GDM1 (cell line): Measurements from ENCODE around the gene KIF14.
"Not testable (repeated sequence)": the region's sequence is repeated elsewhere in the genome, so short reads cannot be mapped to it uniquely, and the experiment has no call there.

Source experiments
- DNase-seq: peaks from one replicate; lab custom pipeline; 2025; lab: John Stamatoyannopoulos, UW

KIF14 gene

DNA sequence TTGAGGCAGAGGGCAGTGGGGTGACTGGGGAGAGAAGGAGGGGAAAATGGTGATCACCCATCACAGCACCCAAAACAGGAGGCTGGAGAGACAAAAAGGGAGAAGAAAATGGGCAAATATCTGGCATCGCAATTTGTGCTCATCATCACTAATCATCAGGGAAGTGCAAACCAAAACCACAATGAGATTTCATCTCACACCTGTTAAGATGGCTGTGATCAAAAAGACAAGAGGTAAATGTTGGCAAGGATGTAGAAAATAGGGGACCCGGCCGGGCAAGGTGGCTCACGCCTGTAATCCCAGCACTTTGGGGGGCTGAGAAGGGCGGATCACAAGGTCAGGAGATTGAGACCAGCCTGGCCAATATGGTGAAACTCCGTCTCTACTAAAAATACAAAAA lies 74.0 kb downstream of the KIF14 start:
- DNase-seq, result no peak

DNA sequence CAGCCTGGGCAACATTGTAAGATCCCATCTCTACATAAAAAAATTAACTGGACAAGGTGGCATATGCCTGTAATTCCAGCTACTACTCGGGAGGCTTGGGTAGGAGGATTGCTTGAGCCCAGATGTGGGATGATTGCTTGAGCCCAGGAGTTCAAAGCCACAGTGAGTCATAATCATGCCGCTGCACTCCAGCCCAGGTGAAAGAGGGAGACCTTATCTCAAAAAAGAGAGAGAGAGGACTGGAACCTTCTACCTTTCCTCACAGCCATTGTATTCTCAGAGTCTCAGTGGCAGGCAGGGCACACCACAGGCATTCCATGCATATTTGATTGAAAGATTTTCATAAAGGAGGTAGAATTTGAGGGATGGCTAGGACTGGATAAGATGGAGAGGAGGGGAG lies 78.4 kb downstream of the KIF14 start:
- DNase-seq, result no peak

DNA sequence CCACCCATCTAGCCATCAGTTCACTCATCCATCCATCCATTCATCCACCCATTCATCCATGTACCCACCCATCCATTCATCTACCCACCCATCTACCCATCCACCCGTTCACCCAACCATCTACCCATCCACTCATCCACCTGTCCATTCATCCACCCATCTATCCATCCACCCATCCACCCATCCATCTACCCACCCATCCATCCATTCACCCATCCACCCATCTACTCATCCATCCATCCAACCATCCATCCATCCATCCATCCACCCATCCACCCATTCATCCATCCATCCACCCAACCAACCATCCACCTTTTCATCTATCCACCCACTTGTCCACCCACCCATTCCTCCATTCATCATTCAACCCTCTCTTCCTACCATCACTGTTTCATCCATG lies 80.3 kb downstream of the KIF14 start:
- no peak for DNase-seq

DNA sequence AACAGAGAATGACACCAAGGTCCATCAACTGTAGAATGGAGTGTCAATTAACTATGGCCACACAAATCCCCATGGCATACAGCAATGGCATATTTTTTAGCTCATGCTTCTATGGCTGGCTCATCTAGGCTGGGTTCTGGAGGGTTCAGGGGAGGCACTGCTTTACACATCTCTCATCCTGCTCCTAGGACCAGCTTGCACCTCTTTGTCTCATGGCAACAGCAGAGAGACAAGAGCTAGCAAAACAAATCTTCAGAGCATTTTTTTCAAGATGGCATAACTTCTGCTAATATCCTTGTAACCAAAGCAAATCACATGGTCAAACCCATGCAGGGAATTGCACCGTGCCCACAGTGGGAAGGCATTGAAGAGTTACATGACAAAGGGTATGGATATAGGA lies 82.4 kb downstream of the KIF14 start:
- DNase-seq, result no peak

DNA sequence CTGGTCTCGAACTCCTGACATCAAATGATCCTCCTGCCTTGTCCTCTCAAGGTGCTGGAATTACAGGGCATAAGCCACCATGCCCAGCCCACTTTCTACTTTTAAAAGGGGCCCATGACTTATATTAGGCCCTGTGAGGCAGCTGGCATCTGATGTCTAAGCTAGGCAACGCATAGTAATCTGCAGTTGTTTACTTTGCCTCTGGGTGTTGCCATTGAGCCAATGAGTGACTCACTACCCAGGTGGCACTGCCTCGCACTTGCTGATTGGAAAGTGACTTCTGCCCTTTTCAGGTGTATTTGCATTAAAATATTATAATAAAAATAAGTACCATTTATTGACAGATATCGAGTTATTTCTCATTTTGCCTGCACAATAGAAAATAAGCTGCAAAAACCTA lies 84.9 kb downstream of the KIF14 start:
- no peak for DNase-seq

DNA sequence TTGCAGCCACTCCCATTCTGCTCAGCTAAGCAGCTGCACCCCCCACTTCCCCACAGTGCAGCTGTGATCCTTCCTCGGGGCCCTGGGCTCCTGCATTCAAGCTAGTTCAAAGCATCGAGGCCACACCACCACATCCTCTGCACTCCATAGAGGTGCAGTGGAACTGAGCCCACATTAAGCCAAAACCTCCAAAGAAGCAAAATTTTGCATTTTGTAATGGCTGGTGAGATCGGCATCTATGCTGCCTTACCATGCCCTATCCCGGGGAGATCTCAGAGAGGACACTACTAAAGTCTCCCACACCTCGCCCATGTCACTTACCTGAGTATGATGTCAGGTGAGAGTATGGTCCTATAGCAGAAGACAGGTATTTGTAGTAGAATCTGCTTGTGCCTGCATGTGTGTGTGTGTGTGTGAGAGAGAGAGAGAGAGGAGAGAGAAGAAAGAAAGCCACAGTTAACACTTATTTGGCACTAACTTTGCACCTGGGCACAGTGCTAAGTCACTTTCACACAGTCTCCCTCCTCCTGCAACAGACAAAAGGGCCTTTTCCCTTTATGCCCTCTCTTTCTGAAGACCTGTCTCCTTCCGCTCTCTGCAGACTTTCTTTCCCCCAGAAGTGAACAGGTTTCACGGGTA lies 89.8 kb downstream of the KIF14 start:
- no peak for DNase-seq

DNA sequence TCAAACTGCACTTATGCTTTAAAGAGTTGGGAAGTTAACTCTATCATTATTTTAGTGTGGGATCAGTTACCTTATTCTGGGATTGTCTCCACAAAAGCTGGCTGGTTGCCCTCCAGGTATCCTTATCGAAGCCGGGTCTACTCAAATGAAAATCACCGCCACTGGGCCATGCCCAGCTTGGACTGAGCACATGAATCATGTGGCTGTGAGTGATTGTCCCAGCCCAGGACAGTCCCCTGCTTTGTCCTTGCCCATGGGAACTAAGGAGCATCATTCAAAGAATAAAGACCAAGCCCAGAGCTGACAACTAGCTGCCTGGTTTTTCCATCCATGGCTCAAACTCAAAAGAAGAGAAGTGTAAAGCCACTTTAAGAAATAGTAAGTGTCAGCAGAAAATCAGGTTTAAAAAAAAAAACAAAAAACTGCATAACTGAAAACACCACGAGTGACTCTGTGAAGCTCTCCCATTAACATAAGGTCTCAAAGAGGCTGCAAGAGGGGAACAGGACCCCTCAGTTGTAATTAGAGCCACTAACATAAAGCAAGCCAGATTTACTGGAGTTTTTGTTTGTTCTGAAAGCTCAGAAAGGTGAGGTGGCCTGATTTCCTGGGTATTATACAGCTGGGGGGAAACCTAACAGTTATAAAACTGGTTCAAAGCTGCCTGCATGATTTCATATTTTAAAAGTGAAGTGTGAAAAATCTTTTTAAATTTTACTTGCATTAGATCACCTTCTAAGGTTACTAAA lies 91.5 kb downstream of the KIF14 start:
- DNase-seq, result no peak

DNA sequence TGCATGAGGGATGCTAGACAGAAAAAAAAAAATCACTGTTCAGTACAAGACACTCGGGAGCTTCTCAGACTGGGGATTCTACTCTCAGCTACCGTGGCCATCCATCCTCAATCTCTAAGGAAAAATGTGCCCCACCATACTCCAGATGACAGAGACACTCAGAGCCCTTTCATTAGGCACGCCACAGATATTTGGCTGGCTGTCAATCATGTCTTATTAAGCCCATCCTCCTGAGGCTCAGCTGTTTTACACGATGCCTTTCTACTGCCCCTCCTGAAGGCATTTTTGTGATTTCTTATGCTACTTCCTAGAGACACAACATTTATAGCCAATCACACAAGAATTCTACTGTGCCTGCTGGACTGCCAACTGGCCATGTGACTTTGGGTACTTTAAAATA lies 92.9 kb downstream of the KIF14 start:
- no peak for DNase-seq

DNA sequence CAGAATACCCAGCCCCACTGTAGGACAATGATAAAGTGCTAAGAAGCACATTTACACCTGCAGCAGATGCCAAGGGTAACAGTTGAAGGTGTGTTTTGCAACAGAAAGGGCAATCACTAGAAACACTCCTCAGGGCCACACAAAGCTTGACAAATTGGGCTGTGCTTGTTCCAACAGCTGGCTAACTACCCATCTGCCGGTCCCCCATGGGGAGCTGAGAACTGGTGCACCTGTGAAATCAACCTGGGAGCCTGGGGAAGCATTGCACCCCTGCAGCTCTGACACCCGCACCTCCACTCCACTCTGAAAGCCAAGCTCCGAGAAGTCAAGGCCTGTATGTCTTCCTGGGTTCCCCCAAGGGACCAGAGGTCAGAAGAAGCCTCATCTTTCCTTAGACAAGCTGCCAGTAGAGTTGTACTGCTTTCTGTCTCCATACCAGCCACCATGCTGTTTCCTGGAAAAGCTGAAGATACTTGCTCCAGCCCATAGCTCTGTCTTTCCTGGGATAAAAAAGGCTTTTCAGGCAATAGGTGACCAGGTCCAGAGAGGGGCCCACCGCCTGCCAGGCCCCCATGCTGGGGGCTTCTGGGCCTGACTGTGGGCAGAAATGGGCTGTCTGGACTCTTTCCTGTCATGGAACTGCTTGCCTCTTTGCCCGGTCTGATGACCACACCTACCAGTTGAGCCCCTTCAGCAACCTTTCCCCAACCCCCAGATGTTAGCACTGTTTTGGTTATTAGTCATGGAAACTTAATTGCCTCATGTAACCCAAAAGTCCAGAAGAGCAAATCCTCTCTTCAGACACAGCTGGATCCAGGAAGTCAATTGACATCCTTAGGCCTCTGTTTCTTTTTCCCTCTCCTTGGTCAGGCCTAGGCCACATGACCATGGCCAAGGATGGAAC lies 93.6 kb downstream of the KIF14 start:
- no peak for DNase-seq

DNA sequence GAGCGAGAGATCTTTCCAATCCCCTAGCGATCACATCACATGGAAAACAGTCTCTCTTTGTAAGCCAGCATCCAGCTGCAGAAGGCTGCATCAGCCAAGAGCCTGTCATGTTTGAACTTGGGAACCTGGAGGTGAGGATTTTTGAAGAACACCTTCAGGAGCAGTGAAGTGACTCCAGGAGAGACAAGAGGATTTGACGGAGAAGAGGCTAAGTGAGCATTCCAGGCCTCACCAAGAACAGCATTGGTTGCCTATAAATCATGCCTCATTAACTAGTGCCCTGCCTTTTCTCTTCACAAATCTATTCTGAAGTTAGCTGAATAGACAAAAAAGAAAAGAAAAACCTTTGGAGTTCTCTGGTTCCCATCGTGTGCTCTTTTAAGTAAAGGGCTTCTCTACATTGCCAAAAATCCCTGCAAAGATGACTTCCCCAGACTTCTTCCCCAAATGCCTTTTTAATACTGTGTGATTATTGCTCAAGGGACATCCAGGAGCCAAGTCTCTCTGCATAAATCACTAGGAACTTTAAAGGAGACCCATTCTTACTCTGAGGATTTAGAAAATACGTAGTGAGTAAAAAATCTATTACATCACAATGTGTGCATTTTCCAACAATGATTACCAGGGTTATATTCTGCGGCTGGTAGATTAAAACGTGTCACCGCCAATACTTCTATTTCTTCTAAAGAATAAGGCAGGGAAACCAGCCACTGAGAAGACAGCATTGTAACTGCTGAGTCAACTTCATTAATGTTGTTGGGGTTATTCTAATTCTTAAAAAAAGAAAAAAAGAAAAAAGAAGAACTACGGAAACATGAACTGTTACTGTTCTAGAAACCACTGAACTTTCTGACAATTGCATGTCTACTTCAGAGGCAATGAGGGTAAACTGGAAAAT lies 95.2 kb downstream of the KIF14 start:
- no peak for DNase-seq

DNA sequence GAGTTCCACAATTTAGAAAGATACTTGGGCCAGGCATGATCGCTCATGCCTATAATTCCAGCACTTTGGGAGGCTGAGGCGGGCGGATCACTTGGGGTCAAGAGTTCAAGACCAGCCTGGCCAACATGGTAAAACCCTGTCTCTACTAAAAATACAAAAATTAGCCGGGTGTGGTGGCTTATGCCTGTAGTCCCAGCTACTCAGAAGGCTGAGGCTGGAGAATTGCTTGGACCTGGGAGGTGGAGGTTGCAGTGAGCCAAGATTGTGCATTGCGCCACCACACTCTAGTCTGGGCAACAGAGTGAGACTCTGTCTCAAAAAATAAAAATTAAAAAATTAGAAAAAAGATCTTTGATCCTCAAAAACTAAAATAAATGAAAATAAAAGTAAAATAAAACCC lies 96.0 kb downstream of the KIF14 start:
- DNase-seq, result not testable (repeated sequence)

DNA sequence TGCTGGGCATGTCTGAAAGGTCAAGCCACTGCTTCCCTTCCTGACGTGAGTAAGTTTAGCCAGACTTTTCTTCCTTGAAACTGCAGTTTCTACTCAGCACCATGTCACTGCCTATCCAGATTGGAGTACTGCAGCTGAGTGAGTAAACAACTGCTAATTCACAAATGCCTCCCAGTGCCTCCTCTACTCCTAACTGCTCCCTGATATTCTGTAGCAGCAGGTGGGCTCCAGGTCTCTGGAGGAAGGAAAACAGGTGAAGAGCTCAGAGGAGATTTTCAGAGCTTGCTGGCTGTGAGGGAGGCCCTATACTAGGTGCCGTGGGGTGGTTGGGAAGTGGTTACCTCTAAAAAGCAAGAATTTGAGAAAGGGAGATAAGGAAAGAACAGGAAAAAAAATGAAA lies 96.5 kb downstream of the KIF14 start:
- DNase-seq, result no peak

DNA sequence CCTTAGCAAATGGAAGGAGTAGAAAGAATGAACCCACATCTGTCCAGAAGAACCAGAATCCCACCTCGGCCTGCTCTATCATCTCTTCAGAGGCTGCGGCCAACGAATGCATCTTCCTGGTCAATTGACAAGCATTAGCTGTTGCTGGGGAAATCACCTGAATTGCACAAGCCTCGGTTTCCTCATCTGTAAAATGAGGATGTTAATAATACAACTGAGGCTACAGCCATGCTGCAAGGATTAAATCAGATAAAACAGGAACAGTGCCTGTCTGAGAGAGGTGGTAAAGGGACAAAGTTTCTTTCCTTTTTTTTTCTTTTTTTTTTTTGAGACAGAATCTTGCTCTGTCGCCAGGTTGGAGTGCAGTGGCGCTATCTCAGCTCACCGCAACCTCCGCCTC lies 99.8 kb downstream of the KIF14 start:
- DNase-seq, result no peak

DNA sequence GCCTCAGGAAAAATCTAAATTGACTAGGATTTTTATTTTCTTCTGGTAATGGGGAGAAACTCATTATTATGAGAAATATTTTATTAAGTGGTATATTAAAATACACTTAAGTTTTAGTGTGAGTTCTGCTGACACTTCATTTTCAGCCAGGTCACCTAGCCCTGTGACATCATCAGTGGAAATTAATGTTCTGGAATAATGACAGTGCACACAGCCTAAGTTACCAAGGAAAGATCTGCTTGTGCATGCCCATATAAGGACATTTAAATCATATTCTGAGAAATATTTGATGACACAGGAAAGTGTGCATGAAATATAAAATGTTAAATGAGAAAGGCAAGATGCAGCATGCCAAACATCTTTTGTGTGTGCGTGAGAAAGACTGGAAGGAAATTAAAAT lies 102.0 kb downstream of the KIF14 start:
- DNase-seq, result no peak

DNA sequence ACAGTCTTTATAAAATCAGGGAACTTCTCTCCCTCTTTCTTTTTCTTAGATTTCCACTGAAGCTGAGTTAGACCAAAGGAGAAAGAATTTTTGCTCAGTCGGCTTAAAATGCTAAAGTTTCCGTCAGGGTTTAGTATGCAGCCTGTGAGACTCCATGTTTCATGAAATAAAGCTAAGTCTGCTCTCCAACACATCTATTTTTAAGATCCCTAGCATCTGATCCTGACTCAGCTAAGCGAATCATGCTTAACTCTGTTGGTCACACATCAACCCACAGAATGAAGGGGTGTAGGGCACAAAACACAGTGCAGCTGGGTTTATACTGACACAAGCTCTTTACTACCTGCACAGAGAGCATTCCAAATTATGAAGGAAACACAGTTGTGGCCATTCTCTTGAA lies 108.4 kb downstream of the KIF14 start:
- no peak for DNase-seq

DNA sequence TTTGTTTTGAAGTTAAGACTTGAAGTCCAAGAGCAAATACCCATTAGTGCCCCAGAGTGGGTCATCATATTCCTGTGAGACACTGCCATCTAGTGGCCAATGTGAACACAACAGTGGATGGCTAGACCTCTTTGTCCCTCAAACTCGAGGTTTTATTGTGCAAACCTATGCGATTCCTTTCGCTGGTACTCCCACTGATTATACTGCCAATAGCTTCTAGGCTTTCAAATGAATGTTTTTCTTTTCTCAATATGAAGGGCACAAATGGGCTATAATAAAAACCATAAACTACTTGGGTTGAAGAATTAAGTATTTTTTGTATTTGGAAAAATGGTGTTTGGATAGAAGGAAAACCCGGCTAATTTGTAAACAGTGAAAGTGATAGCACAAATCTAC lies 110.3 kb downstream of the KIF14 start:
- DNase-seq, result peak; percentile 62

DNA sequence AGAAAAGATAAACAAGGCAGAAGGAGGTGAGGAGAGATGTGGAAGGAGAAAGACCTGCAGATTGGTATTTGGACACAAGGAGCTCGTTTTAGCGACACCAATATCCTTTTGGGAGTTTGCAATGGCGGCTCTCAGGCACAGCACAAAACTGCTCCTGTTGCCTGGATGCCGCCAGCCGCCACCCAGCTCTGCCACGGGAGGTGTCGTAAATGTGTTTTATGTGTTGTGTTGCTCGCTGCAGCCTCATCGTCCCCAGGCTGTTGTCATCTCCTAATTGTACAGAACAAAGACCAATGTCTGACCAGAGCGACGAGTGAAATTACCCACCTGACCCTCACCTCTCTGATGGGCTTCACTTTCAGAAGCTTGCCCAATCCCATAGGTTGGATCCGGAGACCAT lies 114.1 kb downstream of the KIF14 start:
- DNase-seq, result no peak

DNA sequence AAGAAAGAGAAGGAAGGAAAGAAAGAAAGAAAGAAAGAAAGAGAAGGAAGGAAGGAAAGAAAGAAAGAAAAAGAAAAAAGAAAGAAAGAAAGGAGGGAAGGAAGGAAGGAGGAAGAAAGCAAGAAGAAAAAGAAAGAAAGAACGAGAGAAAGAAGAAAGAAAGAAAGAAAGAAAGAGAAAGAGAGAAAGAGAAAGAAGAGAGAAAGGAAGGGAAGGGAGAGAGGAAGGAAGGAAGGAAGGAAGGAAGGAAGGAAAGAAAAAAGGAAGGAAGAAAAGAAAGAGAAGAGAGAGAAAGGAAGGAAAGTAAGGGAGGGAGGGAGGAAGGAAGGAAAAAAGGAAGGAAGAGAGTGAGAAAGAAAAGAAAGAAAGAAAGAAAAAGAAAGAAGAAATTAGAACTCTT lies 115.3 kb downstream of the KIF14 start:
- no peak for DNase-seq
